Nephron (organoid): ENCODE measurements around the gene ATIC.

Experiments used
- H3K27ac Mint-ChIP-seq, 3 experiments: 2 replicates each; pipeline ENCODE4 v1.8.0; 2020; ENCODE audit warnings: mixed read lengths in 3 of 3, mild to moderate bottlenecking in 2 of 3, moderate library complexity in 1 of 3
- H3K27me3 Mint-ChIP-seq: 2 replicates; pipeline ENCODE4 v1.8.0; 2021; ENCODE audit warnings: low read depth, mild to moderate bottlenecking, moderate library complexity, mixed read lengths
- H3K36me3 Mint-ChIP-seq: 2 replicates; pipeline ENCODE4 v1.8.0; 2020; ENCODE audit warnings: low read depth, mixed read lengths
- H3K4me1 Mint-ChIP-seq: 2 replicates; pipeline ENCODE4 v1.8.0; 2020; ENCODE audit warnings: mixed read lengths
- H3K4me3 Mint-ChIP-seq, 3 experiments: 2 replicates each; pipeline ENCODE4 v1.8.0; 2020; ENCODE audit warnings: mild to moderate bottlenecking in 3 of 3, mixed read lengths in 3 of 3, moderate library complexity in 2 of 3
- H3K9me3 Mint-ChIP-seq: 2 replicates; pipeline ENCODE4 v1.8.0; 2020; ENCODE audit warnings: mixed read lengths
- TF ChIP-seq, protein P1 (sequence below), 3 experiments: fragments of 200-600 bp; sonication (generic); IDR thresholded peaks; one replicate each; pipeline ENCODE4 v1.5.0; 2021; ENCODE audit warnings: antibody characterized with exemption in 3 of 3; ENCODE audit not compliant: unreplicated experiment in 3 of 3

ATIC gene

DNA sequence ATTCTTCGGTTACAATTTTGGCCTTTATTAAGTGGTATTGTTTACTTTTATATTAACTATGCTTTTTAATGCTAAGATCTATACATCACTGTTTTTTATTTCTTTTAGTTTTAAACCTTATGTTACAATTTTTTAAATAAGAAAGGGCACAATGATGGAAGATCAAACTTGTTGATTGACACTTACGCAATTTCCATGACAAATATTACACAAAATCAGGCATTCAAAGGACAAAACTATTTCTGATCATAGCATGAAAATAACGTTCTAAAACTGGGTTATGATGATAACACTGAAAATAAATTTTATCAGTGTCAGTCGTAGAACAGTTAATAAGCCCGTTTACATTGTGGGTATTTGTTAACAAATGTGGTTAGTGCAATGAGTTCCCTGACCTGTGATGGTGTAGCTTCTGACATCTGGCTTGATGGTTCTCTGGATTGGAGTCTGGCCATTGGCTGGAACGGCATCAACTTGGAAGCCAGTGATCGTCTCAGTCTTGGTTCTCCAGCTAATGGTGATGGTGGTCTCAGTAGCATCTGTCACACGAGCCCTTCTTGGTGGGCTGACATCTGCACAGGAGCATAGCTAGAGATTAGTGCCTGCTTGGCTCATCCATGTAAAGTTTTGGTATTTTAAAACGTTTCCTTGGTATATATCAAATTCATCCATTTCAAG, 64.4 kb downstream of the ATIC start:
- H3K27me3 Mint-ChIP-seq, result no peaks in the 10 kb centered on the region

DNA sequence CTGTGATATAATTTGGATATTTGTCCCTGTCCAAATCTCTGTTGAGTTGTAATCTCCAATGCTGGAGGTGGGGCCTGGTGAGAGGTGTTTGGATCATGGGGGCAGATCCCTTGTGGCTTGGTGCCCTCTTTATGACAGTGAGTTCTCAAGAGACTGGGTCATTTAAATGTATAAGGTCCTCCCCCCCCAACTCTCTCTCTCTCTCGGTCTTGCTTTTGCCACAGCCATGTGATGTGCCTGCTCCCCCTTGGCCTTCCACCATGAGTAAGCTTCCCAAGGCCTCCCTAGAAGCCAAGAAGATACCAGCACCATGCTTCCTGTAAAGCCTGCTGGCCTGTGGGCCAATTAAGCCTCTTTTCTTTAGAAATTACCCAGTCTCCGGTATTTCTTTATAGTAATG, 65.4 kb downstream of the ATIC start:
- Mint-ChIP-seq H3K4me1 (no peaks in the 10 kb centered on the region), H3K27me3 (no peaks in the 10 kb centered on the region), H3K4me3 (no peak overlapping the region), H3K36me3 (peaks cover 82% of the 10 kb centered on the region), H3K27ac (no peak overlapping the region), H3K9me3 (no peaks in the 10 kb centered on the region)
- TF ChIP-seq, protein P1, sequence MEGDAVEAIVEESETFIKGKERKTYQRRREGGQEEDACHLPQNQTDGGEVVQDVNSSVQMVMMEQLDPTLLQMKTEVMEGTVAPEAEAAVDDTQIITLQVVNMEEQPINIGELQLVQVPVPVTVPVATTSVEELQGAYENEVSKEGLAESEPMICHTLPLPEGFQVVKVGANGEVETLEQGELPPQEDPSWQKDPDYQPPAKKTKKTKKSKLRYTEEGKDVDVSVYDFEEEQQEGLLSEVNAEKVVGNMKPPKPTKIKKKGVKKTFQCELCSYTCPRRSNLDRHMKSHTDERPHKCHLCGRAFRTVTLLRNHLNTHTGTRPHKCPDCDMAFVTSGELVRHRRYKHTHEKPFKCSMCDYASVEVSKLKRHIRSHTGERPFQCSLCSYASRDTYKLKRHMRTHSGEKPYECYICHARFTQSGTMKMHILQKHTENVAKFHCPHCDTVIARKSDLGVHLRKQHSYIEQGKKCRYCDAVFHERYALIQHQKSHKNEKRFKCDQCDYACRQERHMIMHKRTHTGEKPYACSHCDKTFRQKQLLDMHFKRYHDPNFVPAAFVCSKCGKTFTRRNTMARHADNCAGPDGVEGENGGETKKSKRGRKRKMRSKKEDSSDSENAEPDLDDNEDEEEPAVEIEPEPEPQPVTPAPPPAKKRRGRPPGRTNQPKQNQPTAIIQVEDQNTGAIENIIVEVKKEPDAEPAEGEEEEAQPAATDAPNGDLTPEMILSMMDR (IDR thresholded peaks at IDR 0.05; ENCODE audit: unreplicated experiment in 3 of 3), result no peak

More for the DNA sequence above, 64.4 kb downstream of the ATIC start:
- Mint-ChIP-seq H3K9me3 (no peaks in the 10 kb centered on the region), H3K27ac (no peak overlapping the region), H3K36me3 (peaks cover 80% of the 10 kb centered on the region), H3K4me3 (no peak overlapping the region), H3K4me1 (no peaks in the 10 kb centered on the region)
- TF ChIP-seq, protein P1 (IDR thresholded peaks at IDR 0.05; ENCODE audit: unreplicated experiment in 3 of 3), result no peak

GRCh38 chr2:215378045-215378444, 66.2 kb downstream of the ATIC start:
- Mint-ChIP-seq H3K4me3 (no peak overlapping the region), H3K36me3 (peaks cover 85% of the 10 kb centered on the region), H3K27ac (no peak overlapping the region), H3K4me1 (no peaks in the 10 kb centered on the region), H3K27me3 (no peaks in the 10 kb centered on the region), H3K9me3 (no peaks in the 10 kb centered on the region)
- TF ChIP-seq, protein P1 (IDR thresholded peaks at IDR 0.05; ENCODE audit: unreplicated experiment in 3 of 3), result no peak

DNA sequence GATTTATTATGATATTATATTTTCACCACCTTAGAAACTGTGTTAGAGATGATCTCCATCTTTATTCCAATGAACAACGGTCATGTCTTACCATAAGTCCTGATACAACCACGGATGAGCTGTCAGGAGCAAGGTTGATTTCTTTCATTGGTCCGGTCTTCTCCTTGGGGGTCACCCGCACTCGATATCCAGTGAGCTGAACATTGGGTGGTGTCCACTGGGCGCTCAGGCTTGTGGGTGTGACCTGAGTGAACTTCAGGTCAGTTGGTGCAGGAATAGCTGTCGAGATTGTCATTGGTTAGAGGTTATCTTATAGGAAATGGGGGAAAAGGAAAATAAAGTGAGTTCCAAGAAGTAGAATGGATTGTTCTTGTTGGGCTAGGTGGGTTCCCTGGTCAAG, 67.2 kb downstream of the ATIC start:
- H3K36me3 Mint-ChIP-seq, result peaks cover 87% of the 10 kb centered on the region
- TF ChIP-seq, protein P1 (IDR thresholded peaks at IDR 0.05; ENCODE audit: unreplicated experiment in 3 of 3), result no peak
- no peak overlapping the region for H3K27ac Mint-ChIP-seq
- H3K4me3 Mint-ChIP-seq, result no peak overlapping the region
- H3K9me3 Mint-ChIP-seq, result no peaks in the 10 kb centered on the region
- H3K4me1 Mint-ChIP-seq, result no peaks in the 10 kb centered on the region
- H3K27me3 Mint-ChIP-seq, result no peaks in the 10 kb centered on the region

GRCh38 chr2:215379948-215380347, 68.1 kb downstream of the ATIC start:
- TF ChIP-seq, protein P1 (IDR thresholded peaks at IDR 0.05; ENCODE audit: unreplicated experiment in 3 of 3), result no peak
- H3K27ac Mint-ChIP-seq, result no peak overlapping the region
- no peaks in the 10 kb centered on the region for H3K27me3 Mint-ChIP-seq
- peaks cover 85% of the 10 kb centered on the region for H3K36me3 Mint-ChIP-seq
- no peak overlapping the region for H3K4me3 Mint-ChIP-seq
- H3K4me1 Mint-ChIP-seq, result no peaks in the 10 kb centered on the region
- H3K9me3 Mint-ChIP-seq, result no peaks in the 10 kb centered on the region

DNA sequence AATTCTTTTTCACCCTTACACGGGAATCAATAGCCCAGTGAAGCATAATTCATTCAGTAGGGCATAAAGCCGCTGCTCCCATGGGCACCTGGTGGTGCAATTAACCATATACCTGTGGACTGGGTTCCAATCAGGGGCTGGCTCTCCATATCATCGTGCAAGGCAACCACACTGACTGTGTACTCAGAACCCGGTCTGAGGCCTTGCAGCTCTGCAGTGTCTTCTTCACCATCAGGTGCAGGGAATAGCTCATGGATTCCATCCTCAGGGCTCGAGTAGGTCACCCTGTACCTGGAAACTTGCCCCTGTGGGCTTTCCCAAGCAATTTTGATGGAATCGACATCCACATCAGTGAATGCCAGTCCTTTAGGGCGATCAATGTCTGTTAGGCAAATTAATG, 68.8 kb downstream of the ATIC start:
- Mint-ChIP-seq H3K4me1 (no peaks in the 10 kb centered on the region), H3K27ac (no peak overlapping the region), H3K36me3 (peaks cover 78% of the 10 kb centered on the region), H3K27me3 (no peaks in the 10 kb centered on the region), H3K9me3 (no peaks in the 10 kb centered on the region), H3K4me3 (no peak overlapping the region)
- TF ChIP-seq, protein P1 (IDR thresholded peaks at IDR 0.05; ENCODE audit: unreplicated experiment in 3 of 3), result no peak
